ENCODE measurements around the gene GHR.

DNA sequence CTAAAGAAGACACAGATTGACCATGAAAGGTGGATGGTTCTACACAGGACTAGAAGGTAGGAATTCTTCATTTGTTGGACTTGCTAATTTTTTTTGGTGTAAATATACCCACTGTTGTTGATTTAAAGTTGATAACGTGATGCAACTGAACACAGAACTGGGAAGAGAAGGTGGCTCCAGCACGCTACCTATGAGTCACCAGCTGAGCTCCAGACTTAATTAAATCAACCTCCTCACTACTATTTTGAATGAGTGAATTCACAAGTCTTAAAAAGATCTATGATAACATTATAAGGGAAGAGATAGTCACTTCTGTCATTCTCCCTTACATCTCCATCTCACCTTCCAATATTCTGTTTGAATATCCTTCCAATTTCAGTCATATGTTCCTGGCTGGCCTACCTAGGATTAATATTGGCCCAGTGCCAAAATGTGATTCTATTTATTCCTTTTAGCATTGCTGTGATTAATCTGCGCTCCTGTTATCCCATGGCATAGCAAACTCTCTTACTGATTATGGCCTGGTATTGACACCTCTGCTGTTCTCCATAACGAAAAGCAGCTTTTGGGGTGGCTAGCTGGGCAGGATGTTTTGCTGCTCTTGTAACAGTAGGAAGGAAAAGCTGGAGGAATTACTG lies 197.5 kb downstream of the GHR start:
- TF ChIP-seq CTCF (IDR thresholded peaks at IDR 0.05) (no peak), POLR2A (IDR thresholded peaks at IDR 0.05) (no peak)
